AG04450 (cell line): ENCODE measurements around the gene AEN. TPM values are rescaled to one million over a fixed set of nuclear protein-coding genes. Genes with fewer than 3 reads are reported as not detected.

Experiments
- CTCF ChIA-PET: fragments of 300-600, 350-600 bp; formaldehyde crosslinking; extraction: SDS; loops from one replicate; lab custom pipeline; 2022; ENCODE audit warnings: antibody characterized with exemption, inconsistent platforms; lab: Charles Lee
- POLR2A ChIA-PET: fragments of 350-600 bp; formaldehyde crosslinking; extraction: SDS; loops from one replicate; lab custom pipeline; 2021; ENCODE audit warnings: antibody characterized with exemption, inconsistent platforms; lab: Yijun Ruan, JAX
- DNase-seq: peaks from one replicate; pipeline ENCODE4 v3.0.0-alpha.2; 2011; ENCODE audit warnings: low read depth, low spot score
- H3K27ac ChIP-seq: one replicate; pipeline ENCODE4 v1.5.1; 2012; ENCODE audit warnings: low read depth, low read length, control low read depth
- H3K27me3 ChIP-seq: one replicate; pipeline ENCODE4 v1.6.0; 2012; ENCODE audit warnings: low read length; ENCODE audit not compliant: control insufficient read depth, insufficient read depth
- H3K4me3 ChIP-seq: 2 replicates; pipeline ENCODE4 v1.5.1; 2011; ENCODE audit warnings: mild to moderate bottlenecking, low read depth, low read length, control low read depth
- H3K9me3 ChIP-seq: 2 replicates; pipeline ENCODE4 v1.5.1; 2012; ENCODE audit warnings: low read length; ENCODE audit not compliant: control insufficient read depth, insufficient read depth
- CTCF ChIP-seq: IDR thresholded peaks from 2 replicates; pipeline ENCODE4 v1.5.1; 2011; ENCODE audit warnings: low read depth, low read length, control low read depth, inconsistent platforms
- polyA plus RNA-seq: library from polyadenylated mRNA; depleted of rRNA; stranded (reverse); fragments of >200 nt; gene quantifications from 2 replicates; pipeline ENCODE4 v1.2.3, GENCODE V29; 2011

Gene AEN
- polyA plus RNA-seq, 1 experiment, result 41.8 TPM

- POLR2A ChIA-PET, result no interaction called here
- CTCF ChIA-PET, result interaction anchor here (0.6 kb wide), 1 partner anchor 14 kb away, joined by 3 read pairs; no protein-coding TSS in a partner anchor
- peaks cover 6% of the 10 kb centered on the region; the same call in 1 of the 2 replicates for H3K9me3 ChIP-seq
- H3K27ac ChIP-seq, result no peak overlapping the region
- H3K4me3 ChIP-seq, result no peak overlapping the region
- no peak for TF ChIP-seq CTCF
- peaks cover 48% of the 10 kb centered on the region for H3K27me3 ChIP-seq
- DNase-seq, result no peak
These were observed 16.6 kb upstream of the AEN start for GRCh38 chr15:88604381-88605188.

GRCh38 chr15:88605189-88606069, 15.7 kb upstream of the AEN start:
- TF ChIP-seq CTCF, result no peak
- peaks cover 51% of the 10 kb centered on the region for H3K27me3 ChIP-seq
- H3K27ac ChIP-seq, result no peak overlapping the region
- no peak for DNase-seq
- POLR2A ChIA-PET, result no interaction called here
- no peak overlapping the region for H3K4me3 ChIP-seq
- CTCF ChIA-PET, result no interaction called here
- H3K9me3 ChIP-seq, result peaks cover 6% of the 10 kb centered on the region; the same call in 1 of the 2 replicates

DNA sequence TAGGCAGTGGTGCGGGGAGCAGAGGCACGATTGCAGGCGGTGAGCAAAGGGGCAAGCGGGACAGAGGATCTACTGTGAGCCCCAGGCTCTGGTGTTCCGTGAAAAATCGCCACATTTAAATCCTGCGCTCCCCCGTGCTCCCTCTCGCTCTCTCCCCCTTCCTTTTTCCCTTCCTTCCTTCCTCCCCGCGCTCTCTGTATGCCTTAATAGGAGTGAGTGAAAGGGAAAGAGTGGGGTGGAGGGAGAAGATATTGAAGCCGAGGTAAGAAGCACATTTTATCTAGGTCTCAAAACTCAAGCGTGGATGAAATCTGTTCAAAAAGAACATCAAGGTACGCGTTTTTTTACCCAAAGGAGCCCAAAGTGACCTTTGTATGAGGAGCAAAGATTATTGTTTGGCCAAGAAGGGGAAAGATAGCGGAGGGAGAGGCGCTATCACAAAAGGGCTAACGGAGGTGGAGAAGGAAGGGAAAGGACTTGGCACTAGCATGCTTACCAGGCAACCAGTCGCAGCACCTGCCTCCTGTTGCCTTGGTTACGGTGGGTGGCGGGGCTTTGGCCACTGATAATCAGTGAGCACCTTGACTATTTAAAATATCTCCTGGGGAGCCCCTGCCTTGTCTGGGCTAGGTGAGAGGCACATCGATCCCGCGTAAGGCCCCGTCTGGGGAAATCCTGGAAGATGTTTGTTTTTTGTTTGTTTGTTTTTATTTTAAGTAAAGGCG, 14.9 kb upstream of the AEN start:
- TF ChIP-seq CTCF, result no peak
- POLR2A ChIA-PET, result no interaction called here

GRCh38 chr15:88607951-88608350, 13.2 kb upstream of the AEN start:
- H3K4me3 ChIP-seq, result no peak overlapping the region
- H3K9me3 ChIP-seq, result peaks cover 6% of the 10 kb centered on the region; the same call in 1 of the 2 replicates
- no peak overlapping the region for H3K27ac ChIP-seq
- DNase-seq, result no peak
- POLR2A ChIA-PET, result no interaction called here
- CTCF ChIA-PET, result no interaction called here
- no peak for TF ChIP-seq CTCF
- peaks cover 51% of the 10 kb centered on the region for H3K27me3 ChIP-seq

More for the DNA sequence above, 14.9 kb upstream of the AEN start:
- Histone ChIP-seq H3K9me3 (peaks cover 6% of the 10 kb centered on the region; the same call in 1 of the 2 replicates), H3K4me3 (no peak overlapping the region), H3K27ac (no peak overlapping the region), H3K27me3 (peaks cover 51% of the 10 kb centered on the region)
- DNase-seq, result no peak
- CTCF ChIA-PET, result interaction anchor here (0.6 kb wide), 1 partner anchor 67 kb away, joined by 3 read pairs; no protein-coding TSS in a partner anchor
